Measurements from ENCODE around the gene DCC.

The DCC gene

DNA sequence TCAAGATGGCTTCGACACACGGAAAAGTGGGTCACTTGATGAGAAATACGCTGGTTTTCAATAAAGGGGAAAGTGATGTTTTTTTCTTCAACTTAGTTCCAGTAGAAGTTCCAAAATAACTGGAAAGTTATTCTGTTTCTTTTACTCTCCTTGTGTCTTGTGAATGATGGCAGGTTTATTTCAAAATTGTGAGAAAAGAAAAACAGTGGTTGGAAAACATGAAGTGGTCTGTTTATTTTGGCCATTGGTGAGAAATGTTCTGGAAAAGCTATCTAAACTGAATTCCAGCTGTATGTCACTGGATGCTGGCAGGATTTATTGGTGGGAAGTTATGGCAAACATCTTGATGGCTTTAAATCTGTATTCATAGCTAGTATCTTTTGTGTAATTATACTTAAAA lies 484.1 kb downstream of the DCC start:
- Histone ChIP-seq H3K4me3 (no peak overlapping the region), H3K27ac (no peak overlapping the region)
- no peak for DNase-seq (ENCODE audit: low spot score)
- TF ChIP-seq, protein P1, sequence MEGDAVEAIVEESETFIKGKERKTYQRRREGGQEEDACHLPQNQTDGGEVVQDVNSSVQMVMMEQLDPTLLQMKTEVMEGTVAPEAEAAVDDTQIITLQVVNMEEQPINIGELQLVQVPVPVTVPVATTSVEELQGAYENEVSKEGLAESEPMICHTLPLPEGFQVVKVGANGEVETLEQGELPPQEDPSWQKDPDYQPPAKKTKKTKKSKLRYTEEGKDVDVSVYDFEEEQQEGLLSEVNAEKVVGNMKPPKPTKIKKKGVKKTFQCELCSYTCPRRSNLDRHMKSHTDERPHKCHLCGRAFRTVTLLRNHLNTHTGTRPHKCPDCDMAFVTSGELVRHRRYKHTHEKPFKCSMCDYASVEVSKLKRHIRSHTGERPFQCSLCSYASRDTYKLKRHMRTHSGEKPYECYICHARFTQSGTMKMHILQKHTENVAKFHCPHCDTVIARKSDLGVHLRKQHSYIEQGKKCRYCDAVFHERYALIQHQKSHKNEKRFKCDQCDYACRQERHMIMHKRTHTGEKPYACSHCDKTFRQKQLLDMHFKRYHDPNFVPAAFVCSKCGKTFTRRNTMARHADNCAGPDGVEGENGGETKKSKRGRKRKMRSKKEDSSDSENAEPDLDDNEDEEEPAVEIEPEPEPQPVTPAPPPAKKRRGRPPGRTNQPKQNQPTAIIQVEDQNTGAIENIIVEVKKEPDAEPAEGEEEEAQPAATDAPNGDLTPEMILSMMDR (IDR thresholded peaks at IDR 0.05), result no peak

GRCh38 chr18:52826994-52827393 lies 487.0 kb downstream of the DCC start:
- H3K27ac ChIP-seq, result no peak overlapping the region
- DNase-seq (ENCODE audit: low spot score), result no peak
- TF ChIP-seq, protein P1 (IDR thresholded peaks at IDR 0.05), result no peak
- no peak overlapping the region for H3K4me3 ChIP-seq

DNA sequence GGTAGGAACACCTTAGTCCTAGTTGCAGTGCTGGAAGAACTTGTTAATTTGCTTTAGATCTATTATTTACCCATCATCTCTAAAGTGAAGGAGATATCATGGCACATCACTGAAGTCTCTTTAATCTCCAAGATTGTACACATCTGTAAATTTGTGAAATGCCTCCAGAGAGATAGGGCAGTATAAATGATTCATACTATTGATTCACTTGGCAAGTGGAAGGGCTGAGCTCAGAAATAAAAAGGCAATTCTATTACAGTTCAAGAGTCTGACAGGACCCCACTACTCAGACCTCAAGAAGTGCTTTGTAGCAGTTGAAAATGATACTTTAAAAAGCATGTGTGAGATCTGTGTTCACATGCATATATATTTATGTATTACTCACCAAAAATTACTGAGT lies 489.3 kb downstream of the DCC start:
- Histone ChIP-seq H3K27ac (no peak overlapping the region), H3K4me3 (no peak overlapping the region)
- DNase-seq (ENCODE audit: low spot score), result no peak
- TF ChIP-seq, protein P1 (IDR thresholded peaks at IDR 0.05), result no peak

- Histone ChIP-seq H3K27ac (no peak overlapping the region), H3K4me3 (no peak overlapping the region)
- no peak for DNase-seq (ENCODE audit: low spot score)
- TF ChIP-seq, protein P1 (IDR thresholded peaks at IDR 0.05), result no peak
These were observed 489.9 kb downstream of the DCC start for GRCh38 chr18:52829876-52830405.

DNA sequence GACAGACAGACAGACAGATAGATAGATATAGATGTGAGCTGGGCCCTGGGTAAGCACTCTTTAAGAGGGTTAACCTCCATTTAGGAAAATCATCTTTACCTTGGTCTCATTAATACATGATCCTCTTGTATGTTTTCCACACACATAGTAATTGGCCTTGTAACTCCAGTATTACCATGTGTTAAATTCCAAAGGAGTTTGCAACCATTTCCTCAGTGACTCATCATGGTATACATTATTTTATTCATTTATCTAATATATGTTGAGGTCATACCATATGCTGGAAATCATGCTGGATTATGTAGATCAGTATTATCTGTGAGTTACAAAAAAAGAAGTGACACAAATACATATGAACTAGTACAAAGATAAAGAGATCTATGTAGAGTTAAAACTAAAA lies 504.3 kb downstream of the DCC start:
- Histone ChIP-seq H3K4me3 (no peak overlapping the region), H3K27ac (no peak overlapping the region)
- TF ChIP-seq, protein P1 (IDR thresholded peaks at IDR 0.05), result no peak
- no peak for DNase-seq (ENCODE audit: low spot score)

DNA sequence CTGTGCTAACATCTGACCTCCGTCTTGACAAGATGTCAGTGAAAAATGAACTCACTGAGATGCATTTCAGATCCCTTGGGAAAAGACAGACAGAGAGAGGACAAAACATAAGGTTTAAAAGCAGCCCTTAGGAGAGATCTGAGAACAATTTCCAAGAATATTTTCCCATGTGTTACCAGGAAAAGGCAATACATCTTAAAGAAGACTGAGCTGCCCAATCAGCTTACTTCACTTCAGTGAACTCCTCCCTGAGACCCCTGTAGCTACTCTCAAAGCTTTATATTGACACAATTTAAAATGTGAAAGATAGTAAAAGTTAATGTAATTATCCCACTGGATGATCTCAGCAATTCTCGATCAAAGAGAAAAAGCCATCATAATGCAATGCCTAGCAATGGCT lies 505.0 kb downstream of the DCC start:
- TF ChIP-seq, protein P1 (IDR thresholded peaks at IDR 0.05), result no peak
- Histone ChIP-seq H3K27ac (no peak overlapping the region), H3K4me3 (no peak overlapping the region)
- no peak for DNase-seq (ENCODE audit: low spot score)

- no peak overlapping the region for H3K27ac ChIP-seq
- DNase-seq (ENCODE audit: low spot score), result no peak
- no peak overlapping the region for H3K4me3 ChIP-seq
- TF ChIP-seq, protein P1 (IDR thresholded peaks at IDR 0.05), result no peak
These were observed 510.1 kb downstream of the DCC start for GRCh38 chr18:52850031-52850560.
